HepG2 (cell line): ENCODE results near the gene ERCC2. TPM values are rescaled to one million over a fixed set of nuclear protein-coding genes. Genes with fewer than 3 reads are reported as not detected.

Experiments used
- CAMTA2 ChIP-seq: sonication (generic); formaldehyde crosslinking; IDR thresholded peaks from 2 replicates; pipeline ENCODE4 v1.4.0; 2020; ENCODE audit warnings: mild to moderate bottlenecking, missing genetic modification reagents, borderline replicate concordance
- HCFC1 ChIP-seq: fragments of 150-350 bp; IDR thresholded peaks from 2 replicates; pipeline ENCODE4 v1.6.1; 2014; ENCODE audit warnings: low read depth, low read length
- IRF2 ChIP-seq: IDR thresholded peaks from 2 replicates; pipeline ENCODE4 v1.6.1; 2018; ENCODE audit warnings: missing genetic modification reagents, missing compliant biosample characterization
- KDM1A ChIP-seq: IDR thresholded peaks from 2 replicates; pipeline ENCODE4 v1.6.1; 2016; ENCODE audit warnings: missing compliant biosample characterization
- KLF16 ChIP-seq, 2 experiments: sonication (generic) in 1 of 2; formaldehyde crosslinking in 1 of 2; IDR thresholded peaks; 2 replicates each; pipeline versions ENCODE4 v1.6.1 to v1.8.0; 2016 to 2023; ENCODE audit warnings: missing genetic modification reagents in 2 of 2, missing compliant biosample characterization in 1 of 2
- MTA1 ChIP-seq: sonication (generic); formaldehyde crosslinking; IDR thresholded peaks from 2 replicates; pipeline ENCODE4 v1.4.0; 2020; ENCODE audit warnings: missing genetic modification reagents, mild to moderate bottlenecking, borderline replicate concordance
- MXI1 ChIP-seq: IDR thresholded peaks from 3 replicates; pipeline ENCODE4 v1.6.1; 2012; ENCODE audit warnings: low read depth, low read length, inconsistent platforms, borderline replicate concordance
- POLR2A ChIP-seq, 2 experiments: IDR thresholded peaks; 2 replicates each; pipeline ENCODE4 v1.6.1; 2011; ENCODE audit warnings: low read depth in 2 of 2, low read length in 2 of 2, mild to moderate bottlenecking in 1 of 2, moderate library complexity in 1 of 2; ENCODE audit not compliant: insufficient read depth in 1 of 2
- RFX5 ChIP-seq: IDR thresholded peaks from 2 replicates; pipeline ENCODE4 v1.6.1; 2011; ENCODE audit warnings: low read depth, low read length, improper control_type of control experiment
- SALL1 ChIP-seq: sonication (generic); formaldehyde crosslinking; IDR thresholded peaks from 2 replicates; pipeline ENCODE4 v1.8.0; 2022; ENCODE audit warnings: mild to moderate bottlenecking, missing genetic modification reagents
- SOX5 ChIP-seq: IDR thresholded peaks from 2 replicates; pipeline ENCODE4 v1.6.1; 2016; ENCODE audit warnings: borderline replicate concordance
- SP2 ChIP-seq: sonication (generic); formaldehyde crosslinking; IDR thresholded peaks from 2 replicates; pipeline ENCODE4 v1.5.1; 2020; ENCODE audit warnings: mild to moderate bottlenecking, missing genetic modification reagents
- ZFX ChIP-seq: sonication (generic); formaldehyde crosslinking; IDR thresholded peaks from 2 replicates; pipeline ENCODE4 v1.4.0; 2020; ENCODE audit warnings: mild to moderate bottlenecking, low read depth, missing genetic modification reagents, moderate library complexity
- ZFY ChIP-seq: sonication (generic); formaldehyde crosslinking; IDR thresholded peaks from 2 replicates; pipeline ENCODE4 v1.4.0; 2020; ENCODE audit warnings: missing genetic modification reagents
- ZNF207 ChIP-seq: fragments of 450-650 bp; IDR thresholded peaks from 2 replicates; pipeline ENCODE4 v1.6.1; 2016; ENCODE audit warnings: antibody characterized with exemption, borderline replicate concordance
- ZNF317 ChIP-seq: sonication (generic); formaldehyde crosslinking; IDR thresholded peaks from 2 replicates; pipeline ENCODE4 v1.5.0; 2020; ENCODE audit warnings: mild to moderate bottlenecking, missing genetic modification reagents
- ZNF576 ChIP-seq: sonication (generic); formaldehyde crosslinking; IDR thresholded peaks from 2 replicates; pipeline ENCODE4 v1.4.0; 2020; ENCODE audit warnings: mild to moderate bottlenecking, missing genetic modification reagents
- ZNF709 ChIP-seq: sonication (generic); formaldehyde crosslinking; IDR thresholded peaks from 2 replicates; pipeline ENCODE4 v1.5.0; 2020; ENCODE audit warnings: mild to moderate bottlenecking, missing genetic modification reagents
- ZXDC ChIP-seq: sonication (generic); formaldehyde crosslinking; IDR thresholded peaks from 2 replicates; pipeline ENCODE4 v1.5.0; 2020; ENCODE audit warnings: mild to moderate bottlenecking, missing genetic modification reagents
- polyA plus RNA-seq, 8 experiments: library from polyadenylated mRNA; depleted of rRNA in 3 of 8; stranded (reverse) in 7 of 8; unstranded in 1 of 8; fragments of >200 nt; fragmentation: Illumina TruSeq in 4 of 8; extraction: Trizol in 4 of 8; gene quantifications; 2 replicates each; pipeline versions ENCODE4 v1.2.1 to v1.2.3, GENCODE V29; 2011 to 2016; ENCODE audit warnings: low read depth in 4 of 8, missing spikeins in 1 of 8, mixed read lengths in 1 of 8; ENCODE audit not compliant: insufficient read depth in 1 of 8
- total RNA-seq, 5 experiments: library from RNA; depleted of rRNA; stranded (reverse); fragments of >200 nt; fragmentation: Illumina TruSeq; extraction: Trizol; gene quantifications; 2 replicates each; pipeline ENCODE4 v1.2.3, GENCODE V29; 2016; ENCODE audit warnings: low read depth in 1 of 5
- TF ChIP-seq, protein P1 (sequence below): sonication (generic); formaldehyde crosslinking; IDR thresholded peaks from 2 replicates; pipeline ENCODE4 v1.5.1; 2020; ENCODE audit warnings: mild to moderate bottlenecking, missing genetic modification reagents, moderate library complexity
- TF ChIP-seq, protein P2 (sequence below): sonication (generic); formaldehyde crosslinking; IDR thresholded peaks from 2 replicates; pipeline ENCODE4 v1.5.1; 2020; ENCODE audit warnings: mild to moderate bottlenecking, moderate library complexity, missing genetic modification reagents

Gene ERCC2
- total and polyA plus RNA-seq, 2 of the 13 experiments (the other 11 are each of a cell fraction or from before 2014, with no cell fraction given), result 25.4 to 49.2 TPM

- peak; percentile 23; the same call in 1 of the 2 replicates for TF ChIP-seq ZFX (CRISPR knock-in tag)
- 0 out of 4 replicates have a peak, but pooled peaks of 1 of the 2 experiments have one; percentile 27 for TF ChIP-seq KLF16 (CRISPR knock-in tag; IDR thresholded peaks at IDR 0.05)
- peak; percentile 57; the same call in 1 of the 2 replicates for TF ChIP-seq HCFC1
- peak; percentile 11; the same call in 1 of the 2 replicates for TF ChIP-seq SALL1 (CRISPR knock-in tag)
- TF ChIP-seq ZXDC (CRISPR knock-in tag), result no peak
- TF ChIP-seq CAMTA2 (CRISPR knock-in tag), result peak; percentile 49; the same call in 1 of the 2 replicates
- TF ChIP-seq POLR2A (IDR thresholded peaks at IDR 0.05; ENCODE audit: insufficient read depth in 1 of 2, low read depth in 2 of 2, low read length in 2 of 2), result peak in 1 of 2 experiments; percentile 63; a peak in 2 of 4 replicates
- no peak for TF ChIP-seq ZNF709 (CRISPR knock-in tag)
- TF ChIP-seq, protein P1, sequence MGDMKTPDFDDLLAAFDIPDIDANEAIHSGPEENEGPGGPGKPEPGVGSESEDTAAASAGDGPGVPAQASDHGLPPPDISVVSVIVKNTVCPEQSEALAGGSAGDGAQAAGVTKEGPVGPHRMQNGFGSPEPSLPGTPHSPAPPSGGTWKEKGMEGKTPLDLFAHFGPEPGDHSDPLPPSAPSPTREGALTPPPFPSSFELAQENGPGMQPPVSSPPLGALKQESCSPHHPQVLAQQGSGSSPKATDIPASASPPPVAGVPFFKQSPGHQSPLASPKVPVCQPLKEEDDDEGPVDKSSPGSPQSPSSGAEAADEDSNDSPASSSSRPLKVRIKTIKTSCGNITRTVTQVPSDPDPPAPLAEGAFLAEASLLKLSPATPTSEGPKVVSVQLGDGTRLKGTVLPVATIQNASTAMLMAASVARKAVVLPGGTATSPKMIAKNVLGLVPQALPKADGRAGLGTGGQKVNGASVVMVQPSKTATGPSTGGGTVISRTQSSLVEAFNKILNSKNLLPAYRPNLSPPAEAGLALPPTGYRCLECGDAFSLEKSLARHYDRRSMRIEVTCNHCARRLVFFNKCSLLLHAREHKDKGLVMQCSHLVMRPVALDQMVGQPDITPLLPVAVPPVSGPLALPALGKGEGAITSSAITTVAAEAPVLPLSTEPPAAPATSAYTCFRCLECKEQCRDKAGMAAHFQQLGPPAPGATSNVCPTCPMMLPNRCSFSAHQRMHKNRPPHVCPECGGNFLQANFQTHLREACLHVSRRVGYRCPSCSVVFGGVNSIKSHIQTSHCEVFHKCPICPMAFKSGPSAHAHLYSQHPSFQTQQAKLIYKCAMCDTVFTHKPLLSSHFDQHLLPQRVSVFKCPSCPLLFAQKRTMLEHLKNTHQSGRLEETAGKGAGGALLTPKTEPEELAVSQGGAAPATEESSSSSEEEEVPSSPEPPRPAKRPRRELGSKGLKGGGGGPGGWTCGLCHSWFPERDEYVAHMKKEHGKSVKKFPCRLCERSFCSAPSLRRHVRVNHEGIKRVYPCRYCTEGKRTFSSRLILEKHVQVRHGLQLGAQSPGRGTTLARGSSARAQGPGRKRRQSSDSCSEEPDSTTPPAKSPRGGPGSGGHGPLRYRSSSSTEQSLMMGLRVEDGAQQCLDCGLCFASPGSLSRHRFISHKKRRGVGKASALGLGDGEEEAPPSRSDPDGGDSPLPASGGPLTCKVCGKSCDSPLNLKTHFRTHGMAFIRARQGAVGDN (CRISPR knock-in tag), result peak; percentile 10; the same call in 1 of the 2 replicates
- TF ChIP-seq ZNF207, result no peak
- TF ChIP-seq MXI1, result peak; percentile 43; the same call in 1 of the 3 replicates
- TF ChIP-seq IRF2 (CRISPR knock-in tag), result no peak
- TF ChIP-seq MTA1 (CRISPR knock-in tag), result peak; percentile 60; the same call in 1 of the 2 replicates
- TF ChIP-seq SOX5, result peak; percentile 19; the same call in 1 of the 2 replicates
- TF ChIP-seq, protein P2, sequence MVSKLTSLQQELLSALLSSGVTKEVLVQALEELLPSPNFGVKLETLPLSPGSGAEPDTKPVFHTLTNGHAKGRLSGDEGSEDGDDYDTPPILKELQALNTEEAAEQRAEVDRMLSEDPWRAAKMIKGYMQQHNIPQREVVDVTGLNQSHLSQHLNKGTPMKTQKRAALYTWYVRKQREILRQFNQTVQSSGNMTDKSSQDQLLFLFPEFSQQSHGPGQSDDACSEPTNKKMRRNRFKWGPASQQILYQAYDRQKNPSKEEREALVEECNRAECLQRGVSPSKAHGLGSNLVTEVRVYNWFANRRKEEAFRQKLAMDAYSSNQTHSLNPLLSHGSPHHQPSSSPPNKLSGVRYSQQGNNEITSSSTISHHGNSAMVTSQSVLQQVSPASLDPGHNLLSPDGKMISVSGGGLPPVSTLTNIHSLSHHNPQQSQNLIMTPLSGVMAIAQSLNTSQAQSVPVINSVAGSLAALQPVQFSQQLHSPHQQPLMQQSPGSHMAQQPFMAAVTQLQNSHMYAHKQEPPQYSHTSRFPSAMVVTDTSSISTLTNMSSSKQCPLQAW, result no peak
- 0 out of 2 replicates have a peak, but pooled peaks have one; percentile 63 for TF ChIP-seq ZNF576 (CRISPR knock-in tag)
- 0 out of 2 replicates have a peak, but pooled peaks have one; percentile 27 for TF ChIP-seq ZFY
- TF ChIP-seq SP2 (CRISPR knock-in tag), result peak; percentile 36; the same call in 1 of the 2 replicates
- peak; percentile 93 for TF ChIP-seq KDM1A
- no peak for TF ChIP-seq RFX5
- peak; percentile 57; the same call in 1 of the 2 replicates for TF ChIP-seq ZNF317 (CRISPR knock-in tag)
These were observed 34.4 kb upstream of the ERCC2 start, which contains the start of gene PPP1R13L (continued) for GRCh38 chr19:45404557-45405434.
